Hepatocyte (in vitro differentiated cells): ENCODE data around the gene ADA.

ENCODE experiments used
- CTCF ChIP-seq: fragments of 200-600 bp; sonication (generic); IDR thresholded peaks from 2 replicates; pipeline ENCODE4 v1.5.1; 2016; ENCODE audit warnings: antibody characterized with exemption, mild to moderate bottlenecking; ENCODE audit not compliant: poor library complexity
- EZH2 ChIP-seq: fragments of 200-600 bp; sonication (generic); IDR thresholded peaks from 2 replicates; pipeline ENCODE4 v1.6.1; 2016; ENCODE audit warnings: antibody characterized with exemption, mild to moderate bottlenecking, borderline replicate concordance
- EZH2phosphoT487 ChIP-seq: fragments of 200-600 bp; sonication (generic); IDR thresholded peaks from one replicate; pipeline ENCODE4 v1.6.1; 2018; ENCODE audit warnings: antibody characterized with exemption, mild to moderate bottlenecking, low read depth, moderate library complexity; ENCODE audit not compliant: unreplicated experiment, severe bottlenecking

- TF ChIP-seq EZH2phosphoT487 (no peak), CTCF (no peak), EZH2 (no peak)
Observed at GRCh38 chr20:44633872-44634600, 17.5 kb downstream of the ADA start.
